Neuronal stem cell (in vitro differentiated cells): ENCODE data around the gene LTB4R.

Experiments
- DNase-seq: peaks from one replicate; pipeline ENCODE4 v3.0.0-alpha.2; 2013; ENCODE audit warnings: low spot score
- H2AFZ ChIP-seq: one replicate; pipeline ENCODE4 v1.6.1; 2013; ENCODE audit warnings: mild to moderate bottlenecking, low read length, inconsistent platforms
- H2AK5ac ChIP-seq: 2 replicates; pipeline ENCODE4 v1.6.1; 2013; ENCODE audit warnings: low read depth, mild to moderate bottlenecking, inconsistent platforms, low read length, moderate library complexity, mixed read lengths
- H2BK120ac ChIP-seq: 2 replicates; pipeline ENCODE4 v1.6.1; 2013; ENCODE audit warnings: low read depth, mild to moderate bottlenecking, inconsistent platforms, low read length, moderate library complexity, mixed read lengths
- H2BK12ac ChIP-seq: one replicate; pipeline ENCODE4 v1.6.1; 2013; ENCODE audit warnings: low read length, inconsistent platforms
- H2BK15ac ChIP-seq: 2 replicates; pipeline ENCODE4 v1.6.1; 2013; ENCODE audit warnings: mild to moderate bottlenecking, low read length, inconsistent platforms, mixed read lengths
- H2BK5ac ChIP-seq: one replicate; pipeline ENCODE4 v1.6.1; 2013; ENCODE audit warnings: inconsistent platforms, mild to moderate bottlenecking, low read length, moderate library complexity
- H3K14ac ChIP-seq: one replicate; pipeline ENCODE4 v1.6.1; 2013; ENCODE audit warnings: low read length, inconsistent platforms
- H3K18ac ChIP-seq: 2 replicates; pipeline ENCODE4 v1.6.1; 2013; ENCODE audit warnings: low read length, inconsistent platforms
- H3K23ac ChIP-seq: 2 replicates; pipeline ENCODE4 v1.6.1; 2013; ENCODE audit warnings: low read depth, mild to moderate bottlenecking, mixed read lengths, low read length, inconsistent platforms; ENCODE audit not compliant: poor library complexity
- H3K27ac ChIP-seq: replicated peaks from 3 replicates; pipeline ENCODE4 v1.5.1; 2013; ENCODE audit warnings: low read length, inconsistent platforms
- H3K27me3 ChIP-seq, 3 experiments: 2 replicates each; pipeline ENCODE4 v1.6.1; 2013; ENCODE audit warnings: low read length in 3 of 3, mild to moderate bottlenecking in 2 of 3, inconsistent platforms in 1 of 3, low read depth in 1 of 3, mixed read lengths in 1 of 3, moderate library complexity in 1 of 3; ENCODE audit not compliant: control insufficient read depth in 3 of 3, insufficient read depth in 3 of 3
- H3K36me3 ChIP-seq, 2 donors: replicated peaks in 1 of 2; 2 replicates each; pipeline ENCODE4 v1.6.1; 2013; ENCODE audit warnings: low read length in 2 of 2; ENCODE audit not compliant: control insufficient read depth in 2 of 2, insufficient read depth in 2 of 2
- H3K4ac ChIP-seq: 2 replicates; pipeline ENCODE4 v1.6.1; 2013; ENCODE audit warnings: inconsistent platforms, mild to moderate bottlenecking, low read length, moderate library complexity
- H3K4me1 ChIP-seq, 2 donors: 1 replicate in 1 of 2; 2 replicates in 1 of 2; pipeline ENCODE4 v1.6.1; 2013; ENCODE audit warnings: low read length in 2 of 2, low read depth in 1 of 2; ENCODE audit not compliant: control insufficient read depth in 2 of 2, insufficient read depth in 1 of 2
- H3K4me2 ChIP-seq: one replicate; pipeline ENCODE4 v1.6.1; 2013; ENCODE audit warnings: mild to moderate bottlenecking, low read length, inconsistent platforms; ENCODE audit not compliant: insufficient read depth, poor library complexity, severe bottlenecking
- H3K4me3 ChIP-seq, 2 donors: 2 replicates each; pipeline ENCODE4 v1.5.1; 2013; ENCODE audit warnings: low read length in 2 of 2, mild to moderate bottlenecking in 2 of 2, inconsistent platforms in 1 of 2, moderate library complexity in 1 of 2
- H3K79me1 ChIP-seq: one replicate; pipeline ENCODE4 v1.6.1; 2013; ENCODE audit warnings: low read depth, mild to moderate bottlenecking, inconsistent platforms, low read length, moderate library complexity
- H3K9ac ChIP-seq: one replicate; pipeline ENCODE4 v1.6.1; 2013; ENCODE audit warnings: mild to moderate bottlenecking, low read depth, low read length, inconsistent platforms; ENCODE audit not compliant: poor library complexity
- H3K9me3 ChIP-seq, 2 donors: replicated peaks in 1 of 2; 2 replicates each; pipeline versions ENCODE3 to v1.6.1; 2013; ENCODE audit warnings: low read length in 2 of 2, mild to moderate bottlenecking in 2 of 2, inconsistent platforms in 1 of 2, low read depth in 1 of 2, mixed read lengths in 1 of 2, moderate library complexity in 1 of 2; ENCODE audit not compliant: control insufficient read depth in 2 of 2, insufficient read depth in 1 of 2
- H4K8ac ChIP-seq: one replicate; pipeline ENCODE4 v1.6.1; 2013; ENCODE audit warnings: low read depth, mild to moderate bottlenecking, inconsistent platforms, low read length, moderate library complexity
- H4K91ac ChIP-seq: one replicate; pipeline ENCODE4 v1.6.1; 2013; ENCODE audit warnings: low read length, low read depth, mild to moderate bottlenecking, inconsistent platforms; ENCODE audit not compliant: poor library complexity
- WGBS, 2 donors: extraction: QIAGEN DNeasy Blood & Tissue Kit; methylation state at CpG; one replicate each; pipeline ENCODE4 v1.1.7; 2013; ENCODE audit warnings: missing lambda C conversion rate in 2 of 2, mixed read lengths in 1 of 2; ENCODE audit not compliant: insufficient read length in 2 of 2, insufficient replicate concordance in 1 of 2; ENCODE audit errors: extremely low coverage in 2 of 2; 5-methylcytosine and 5-hydroxymethylcytosine counted together

The LTB4R gene

DNA sequence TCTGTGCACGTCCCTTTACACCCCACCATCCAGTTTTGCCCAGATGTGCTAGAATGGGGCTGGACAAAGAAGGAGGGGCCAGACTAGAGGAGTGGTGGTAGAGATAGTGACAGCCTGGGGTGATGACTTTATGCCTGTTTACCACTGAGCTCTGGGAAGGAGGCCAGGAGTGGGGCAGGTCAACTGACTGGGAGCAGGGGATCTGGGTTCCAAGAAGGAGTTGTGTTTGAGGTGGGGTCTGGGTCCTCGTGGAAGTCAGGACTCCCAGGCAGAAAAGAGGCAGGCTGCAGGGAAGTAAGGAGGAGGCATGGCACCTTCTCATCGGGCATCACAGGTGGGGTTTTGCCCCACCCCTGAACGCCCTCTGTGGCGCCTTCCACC is 1.0 kb upstream of the LTB4R start:
- DNase-seq: no peak

GRCh38 chr14:24311837-24312615 is 724 bp downstream of the LTB4R start:
- Histone ChIP-seq H3K4me1 (no peaks in the 10 kb centered on the region), H3K9me3 (peaks cover 0 to 7% of the 10 kb centered on the region in 2 donors), H2AK5ac (no peak overlapping the region), H3K23ac (no peak overlapping the region), H3K27ac (no peak overlapping the region), H2BK15ac (no peak overlapping the region), H3K18ac (no peak overlapping the region), H3K9ac (no peak overlapping the region), H2BK12ac (no peak overlapping the region), H3K27me3 (peaks cover 0 to 10% (median 0%) of the 10 kb centered on the region in 3 experiments), H3K4ac (no peak overlapping the region), H2AFZ (no peak overlapping the region), H3K4me2 (no peak overlapping the region), H2BK120ac (no peak overlapping the region), H4K8ac (no peak overlapping the region), H2BK5ac (no peak overlapping the region), H3K4me3 (no peak overlapping the region), H4K91ac (no peak overlapping the region), H3K36me3 (peaks cover 6 to 34% of the 10 kb centered on the region in 2 donors), H3K79me1 (no peaks in the 10 kb centered on the region), H3K14ac (no peak overlapping the region)
- no peak for DNase-seq
- WGBS, 2 donors: no CpG with 5 or more reads among the region's 1 CpG

More for the DNA sequence above, 1.0 kb upstream of the LTB4R start:
- H3K14ac ChIP-seq: no peak overlapping the region
- H2BK12ac ChIP-seq: no peak overlapping the region
- H4K91ac ChIP-seq: no peak overlapping the region
- no peak overlapping the region for H2AK5ac ChIP-seq
- H2BK5ac ChIP-seq: no peak overlapping the region
- WGBS, 2 donors: no CpG with 5 or more reads among the region's 5 CpGs
- no peak overlapping the region for H4K8ac ChIP-seq
- no peak overlapping the region for H3K4me2 ChIP-seq
- no peaks in the 10 kb centered on the region for H3K27me3 ChIP-seq
- H2BK120ac ChIP-seq: no peak overlapping the region
- no peak overlapping the region for H3K4me3 ChIP-seq
- no peaks in the 10 kb centered on the region for H3K4me1 ChIP-seq
- H3K23ac ChIP-seq: no peak overlapping the region
- no peaks in the 10 kb centered on the region for H3K79me1 ChIP-seq
- no peak overlapping the region for H3K4ac ChIP-seq
- peaks cover 17 to 52% of the 10 kb centered on the region in 2 donors for H3K36me3 ChIP-seq
- H2BK15ac ChIP-seq: no peak overlapping the region
- H3K18ac ChIP-seq: no peak overlapping the region
- H3K9me3 ChIP-seq: no peaks in the 10 kb centered on the region
- no peak overlapping the region for H2AFZ ChIP-seq
- no peak overlapping the region for H3K9ac ChIP-seq
- H3K27ac ChIP-seq: no peak overlapping the region

- H3K4ac ChIP-seq: no peak overlapping the region
- H2BK120ac ChIP-seq: no peak overlapping the region
- H3K4me3 ChIP-seq: peak overlapping the region in 1 of 2 donors; percentile 37
- peaks cover 0 to 13% (median 0%) of the 10 kb centered on the region in 3 experiments for H3K27me3 ChIP-seq
- H3K79me1 ChIP-seq: no peaks in the 10 kb centered on the region
- H2AFZ ChIP-seq: no peak overlapping the region
- no peak overlapping the region for H3K4me2 ChIP-seq
- H2BK15ac ChIP-seq: no peak overlapping the region
- peaks cover 6 to 27% of the 10 kb centered on the region in 2 donors for H3K36me3 ChIP-seq
- no peak overlapping the region for H2BK5ac ChIP-seq
- H2BK12ac ChIP-seq: no peak overlapping the region
- no peak overlapping the region for H4K8ac ChIP-seq
- no peak overlapping the region for H4K91ac ChIP-seq
- H2AK5ac ChIP-seq: no peak overlapping the region
- H3K23ac ChIP-seq: no peak overlapping the region
- H3K27ac ChIP-seq: no peak overlapping the region
- no peaks in the 10 kb centered on the region for H3K4me1 ChIP-seq
- no CpG with 5 or more reads among the region's 9 CpGs for WGBS, 2 donors
- no peak overlapping the region for H3K14ac ChIP-seq
- DNase-seq: no peak
- H3K9me3 ChIP-seq: peaks cover 0 to 7% of the 10 kb centered on the region in 2 donors
- no peak overlapping the region for H3K18ac ChIP-seq
- H3K9ac ChIP-seq: no peak overlapping the region
Measured at GRCh38 chr14:24312736-24313507, 1.6 kb downstream of the LTB4R start.

DNA sequence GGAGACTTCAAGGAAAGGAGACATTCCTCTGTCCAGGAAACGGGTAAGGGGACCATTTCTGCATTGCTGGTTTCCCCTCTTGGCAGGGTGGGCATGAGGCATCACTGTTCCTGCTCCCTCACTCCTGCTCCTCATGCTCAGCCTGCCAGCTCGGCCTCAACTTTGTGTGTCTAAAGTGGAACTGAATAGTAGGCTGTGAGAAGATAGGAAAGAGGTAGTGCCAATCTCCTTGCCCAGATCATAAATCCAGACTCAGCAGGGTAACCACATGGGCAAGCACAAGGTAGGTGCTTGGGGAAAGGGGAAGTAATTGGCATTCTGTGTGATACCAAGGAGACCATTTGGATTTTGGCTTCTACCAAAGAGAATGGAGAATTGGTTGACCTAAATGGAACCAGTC is 2.6 kb downstream of the LTB4R start:
- no peak overlapping the region for H2AFZ ChIP-seq
- no peak overlapping the region for H2BK5ac ChIP-seq
- H2AK5ac ChIP-seq: no peak overlapping the region
- H3K23ac ChIP-seq: no peak overlapping the region
- H3K18ac ChIP-seq: no peak overlapping the region
- H3K4ac ChIP-seq: no peak overlapping the region
- H3K14ac ChIP-seq: no peak overlapping the region
- H3K36me3 ChIP-seq: peaks cover 6 to 19% of the 10 kb centered on the region in 2 donors
- DNase-seq: no peak
- H3K9me3 ChIP-seq: peaks cover 0 to 7% of the 10 kb centered on the region in 2 donors
- no peak overlapping the region for H3K9ac ChIP-seq
- H3K79me1 ChIP-seq: no peaks in the 10 kb centered on the region
- no peak overlapping the region for H2BK12ac ChIP-seq
- no peaks in the 10 kb centered on the region for H3K4me1 ChIP-seq
- no peak overlapping the region for H4K8ac ChIP-seq
- H4K91ac ChIP-seq: no peak overlapping the region
- no peak overlapping the region for H2BK120ac ChIP-seq
- H2BK15ac ChIP-seq: no peak overlapping the region
- H3K4me2 ChIP-seq: no peak overlapping the region
- no peak overlapping the region for H3K27ac ChIP-seq
- no CpG with 5 or more reads among the region's 2 CpGs for WGBS, 2 donors
- no peak overlapping the region for H3K4me3 ChIP-seq
- H3K27me3 ChIP-seq: peaks cover 0 to 13% (median 2%) of the 10 kb centered on the region in 3 experiments
